ENCODE results near the gene SNRPB2. TPM values are rescaled to one million over a fixed set of nuclear protein-coding genes. Genes with fewer than 3 reads are reported as not detected.

The SNRPB2 gene
- total and polyA plus RNA-seq, 2 donors (not counting 1 experiment from before 2014, with no cell fraction given): 40.8 to 101 TPM

DNA sequence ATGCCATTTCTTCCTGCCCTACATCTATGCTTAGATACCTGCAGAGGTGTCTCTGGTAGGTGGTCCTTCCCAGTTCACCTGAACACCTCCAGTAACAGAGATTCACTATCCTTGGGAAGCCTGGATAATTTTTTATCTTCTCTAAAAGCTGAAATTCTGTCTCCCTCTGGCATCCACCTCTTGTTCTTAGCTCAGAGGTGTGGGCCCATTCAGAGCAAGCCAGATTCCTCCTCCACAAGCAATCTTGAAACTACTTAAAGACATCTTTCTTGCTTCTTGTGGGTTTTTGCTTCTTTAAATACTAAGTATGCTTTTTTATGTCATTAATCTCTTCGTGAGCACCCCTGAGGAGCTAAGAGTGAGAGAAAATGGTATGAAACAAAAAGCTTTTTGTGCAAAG, 10.4 kb upstream of the SNRPB2 start:
- H4K20me1 ChIP-seq (ENCODE audit: control insufficient read depth, extremely low read depth, insufficient read depth, low read length): no peaks in the 10 kb centered on the region
- H3K36me3 ChIP-seq (ENCODE audit: control insufficient read depth, insufficient read depth, low read length): no peaks in the 10 kb centered on the region
- H3K4me2 ChIP-seq (ENCODE audit: extremely low read depth, insufficient read depth, low read length): no peak overlapping the region
- no peak for DNase-seq (ENCODE audit: low read depth in 2 of 2)
- H2AFZ ChIP-seq (ENCODE audit: low read length): no peak overlapping the region
- TF ChIP-seq EZH2 (IDR thresholded peaks at IDR 0.05; ENCODE audit: low read length, missing control alignments): no peak
- TF ChIP-seq, protein P1, sequence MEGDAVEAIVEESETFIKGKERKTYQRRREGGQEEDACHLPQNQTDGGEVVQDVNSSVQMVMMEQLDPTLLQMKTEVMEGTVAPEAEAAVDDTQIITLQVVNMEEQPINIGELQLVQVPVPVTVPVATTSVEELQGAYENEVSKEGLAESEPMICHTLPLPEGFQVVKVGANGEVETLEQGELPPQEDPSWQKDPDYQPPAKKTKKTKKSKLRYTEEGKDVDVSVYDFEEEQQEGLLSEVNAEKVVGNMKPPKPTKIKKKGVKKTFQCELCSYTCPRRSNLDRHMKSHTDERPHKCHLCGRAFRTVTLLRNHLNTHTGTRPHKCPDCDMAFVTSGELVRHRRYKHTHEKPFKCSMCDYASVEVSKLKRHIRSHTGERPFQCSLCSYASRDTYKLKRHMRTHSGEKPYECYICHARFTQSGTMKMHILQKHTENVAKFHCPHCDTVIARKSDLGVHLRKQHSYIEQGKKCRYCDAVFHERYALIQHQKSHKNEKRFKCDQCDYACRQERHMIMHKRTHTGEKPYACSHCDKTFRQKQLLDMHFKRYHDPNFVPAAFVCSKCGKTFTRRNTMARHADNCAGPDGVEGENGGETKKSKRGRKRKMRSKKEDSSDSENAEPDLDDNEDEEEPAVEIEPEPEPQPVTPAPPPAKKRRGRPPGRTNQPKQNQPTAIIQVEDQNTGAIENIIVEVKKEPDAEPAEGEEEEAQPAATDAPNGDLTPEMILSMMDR (conservative IDR thresholded peaks at IDR 0.05 in 1 of 2, IDR thresholded peaks at IDR 0.05 in 1 of 2; ENCODE audit: low read depth in 1 of 2, low read length in 2 of 2): no peak
- H3K9me3 ChIP-seq (ENCODE audit: control insufficient read depth, insufficient read depth, low read depth, low read length): no peaks in the 10 kb centered on the region
- no peaks in the 10 kb centered on the region for H3K79me2 ChIP-seq (ENCODE audit: control insufficient read depth, insufficient read depth, low read length)
- no peak overlapping the region for H3K4me3 ChIP-seq (replicated peaks in 1 of 4; ENCODE audit: control extremely low read depth in 1 of 4, insufficient read depth in 1 of 4, low read depth in 3 of 4, low read length in 4 of 4)
- H3K4me1 ChIP-seq (ENCODE audit: control insufficient read depth, extremely low read depth, insufficient read depth, low read length): no peaks in the 10 kb centered on the region
- H3K27ac ChIP-seq (ENCODE audit: insufficient read depth, low read length): no peak overlapping the region
- H3K27me3 ChIP-seq (ENCODE audit: control insufficient read depth, insufficient read depth, low read length): peaks cover 9% of the 10 kb centered on the region
- no peak overlapping the region for H3K9ac ChIP-seq (ENCODE audit: insufficient read depth, low read length)

DNA sequence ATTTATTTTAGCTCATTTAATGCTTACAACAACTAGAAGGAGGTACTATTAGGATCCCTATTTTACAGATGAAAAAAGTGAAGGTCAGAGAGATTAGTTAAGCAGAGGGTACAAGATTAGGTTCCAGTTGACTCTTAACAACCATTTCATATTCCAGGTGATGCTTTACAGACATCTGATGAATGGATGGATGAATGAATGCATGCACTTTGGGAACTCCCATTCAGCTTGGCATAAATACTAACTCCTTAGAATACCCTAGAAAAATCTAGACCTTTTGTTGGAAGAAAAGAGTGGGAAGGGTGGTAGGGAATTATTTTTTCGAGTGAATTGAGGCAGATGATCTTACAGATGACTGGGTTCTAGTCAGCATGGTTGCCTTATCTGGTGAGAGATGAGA, 746 bp upstream of the SNRPB2 start:
- Histone ChIP-seq H3K27ac (ENCODE audit: insufficient read depth, low read length) (peak overlapping the region; percentile 99), H2AFZ (ENCODE audit: low read length) (peak overlapping the region; percentile 100), H4K20me1 (ENCODE audit: control insufficient read depth, extremely low read depth, insufficient read depth, low read length) (no peaks in the 10 kb centered on the region), H3K79me2 (ENCODE audit: control insufficient read depth, insufficient read depth, low read length) (peaks cover 24% of the 10 kb centered on the region), H3K9me3 (ENCODE audit: control insufficient read depth, insufficient read depth, low read depth, low read length) (no peaks in the 10 kb centered on the region), H3K4me1 (ENCODE audit: control insufficient read depth, extremely low read depth, insufficient read depth, low read length) (peaks cover 4% of the 10 kb centered on the region), H3K4me3 (replicated peaks in 1 of 4; ENCODE audit: control extremely low read depth in 1 of 4, insufficient read depth in 1 of 4, low read depth in 3 of 4, low read length in 4 of 4) (peak overlapping the region; percentile 90 to 100 (median 98)), H3K4me2 (ENCODE audit: extremely low read depth, insufficient read depth, low read length) (peak overlapping the region; percentile 77), H3K27me3 (ENCODE audit: control insufficient read depth, insufficient read depth, low read length) (no peaks in the 10 kb centered on the region), H3K9ac (ENCODE audit: insufficient read depth, low read length) (no peak overlapping the region), H3K36me3 (ENCODE audit: control insufficient read depth, insufficient read depth, low read length) (no peaks in the 10 kb centered on the region)
- TF ChIP-seq EZH2 (IDR thresholded peaks at IDR 0.05; ENCODE audit: low read length, missing control alignments): no peak
- DNase-seq (ENCODE audit: low read depth in 2 of 2): no peak

DNA sequence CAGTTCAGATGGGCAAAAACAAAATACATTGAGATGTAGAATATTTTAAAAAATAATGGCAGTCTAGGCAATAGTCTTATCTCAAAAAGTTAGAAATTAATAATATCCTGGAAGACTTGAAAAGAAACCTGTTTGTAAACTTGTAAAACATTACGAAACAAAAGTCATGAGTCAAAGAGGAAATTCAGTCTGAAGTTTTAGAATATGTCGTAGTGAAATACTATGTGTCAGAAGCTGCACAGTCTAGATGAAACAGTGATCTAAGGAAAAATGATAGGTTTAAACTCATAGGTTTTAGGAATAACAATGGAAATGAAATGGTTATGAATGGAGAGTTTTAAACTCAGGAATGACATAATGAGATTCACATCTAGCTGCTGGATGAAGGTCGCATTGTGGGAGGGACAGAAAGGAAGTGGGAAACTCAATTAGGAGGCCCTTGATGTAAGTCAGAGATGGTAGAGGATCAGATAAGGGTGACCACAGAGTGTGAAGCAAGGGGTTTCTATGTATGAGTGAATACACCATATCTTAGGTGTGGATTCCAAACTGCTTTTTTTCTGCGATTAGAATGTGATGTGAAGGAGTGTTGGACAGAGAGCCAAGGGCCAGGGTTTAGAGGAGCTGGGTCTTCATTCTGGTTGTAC, 2.8 kb downstream of the SNRPB2 start:
- Histone ChIP-seq H3K79me2 (ENCODE audit: control insufficient read depth, insufficient read depth, low read length) (peaks cover 27% of the 10 kb centered on the region), H3K4me2 (ENCODE audit: extremely low read depth, insufficient read depth, low read length) (no peak overlapping the region), H4K20me1 (ENCODE audit: control insufficient read depth, extremely low read depth, insufficient read depth, low read length) (no peaks in the 10 kb centered on the region), H2AFZ (ENCODE audit: low read length) (no peak overlapping the region), H3K27ac (ENCODE audit: insufficient read depth, low read length) (no peak overlapping the region), H3K4me3 (replicated peaks in 1 of 4; ENCODE audit: control extremely low read depth in 1 of 4, insufficient read depth in 1 of 4, low read depth in 3 of 4, low read length in 4 of 4) (no peak overlapping the region), H3K27me3 (ENCODE audit: control insufficient read depth, insufficient read depth, low read length) (no peaks in the 10 kb centered on the region), H3K9ac (ENCODE audit: insufficient read depth, low read length) (no peak overlapping the region), H3K4me1 (ENCODE audit: control insufficient read depth, extremely low read depth, insufficient read depth, low read length) (peaks cover 4% of the 10 kb centered on the region), H3K36me3 (ENCODE audit: control insufficient read depth, insufficient read depth, low read length) (peaks cover 2% of the 10 kb centered on the region), H3K9me3 (ENCODE audit: control insufficient read depth, insufficient read depth, low read depth, low read length) (no peaks in the 10 kb centered on the region)
- peak in 1 of 2 donors; percentile 10 for DNase-seq (ENCODE audit: low read depth in 2 of 2)
- TF ChIP-seq EZH2 (IDR thresholded peaks at IDR 0.05; ENCODE audit: low read length, missing control alignments): no peak
- TF ChIP-seq, protein P1 (conservative IDR thresholded peaks at IDR 0.05 in 1 of 2, IDR thresholded peaks at IDR 0.05 in 1 of 2; ENCODE audit: low read depth in 1 of 2, low read length in 2 of 2): no peak
